Measurements from ENCODE around the gene FAM13B. TPM values are rescaled to one million over a fixed set of nuclear protein-coding genes. Genes with fewer than 3 reads are reported as not detected.

Gene FAM13B
- total and polyA plus RNA-seq, 10 of the 15 experiments (the other 5 are each of a cell fraction or from before 2014, with no cell fraction given): 3.6 to 30.0 (median 20.3) TPM

DNA sequence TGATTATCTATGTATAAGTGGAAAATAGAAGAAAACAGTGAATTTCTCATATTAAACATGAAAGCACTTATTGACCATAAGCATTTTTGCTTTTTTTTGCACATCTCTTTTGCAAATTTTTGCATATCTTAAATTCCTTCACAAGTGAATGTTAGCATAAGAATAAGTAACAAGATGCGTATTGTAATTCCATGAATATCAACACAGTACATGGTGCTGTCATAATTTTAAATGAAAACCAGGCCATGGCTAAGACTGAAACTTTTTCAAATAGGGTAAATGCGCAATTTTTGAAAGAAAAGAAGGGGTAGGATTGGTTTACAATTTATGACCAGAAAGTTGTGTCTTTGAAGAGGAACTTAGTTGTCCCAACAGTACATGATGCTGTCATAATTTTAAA is 17.0 kb downstream of the FAM13B start:
- POLR2A ChIA-PET: interaction anchor here (0.7 kb wide), 1 partner anchor 14 kb away, joined by 4 read pairs; no protein-coding TSS in a partner anchor
- RAD21 ChIA-PET (ENCODE audit: unreplicated experiment): interaction anchor here (1.7 kb wide), 1 partner anchor 237 kb away, joined by 3 read pairs; no protein-coding TSS in a partner anchor
- no peak overlapping the region for H3K9ac ChIP-seq (ENCODE audit: control insufficient read depth, insufficient read depth, low read length)
- H3K4me3 ChIP-seq: no peak overlapping the region
- no peak overlapping the region for H3K4me2 ChIP-seq (ENCODE audit: control insufficient read depth, insufficient read depth)
- H3K27ac ChIP-seq (ENCODE audit: control insufficient read depth, insufficient read depth): no peak overlapping the region
- CTCF ChIA-PET: interaction anchor here (1.1 kb wide), 1 partner anchor 237 kb away, joined by 3 read pairs; no protein-coding TSS in a partner anchor
- peaks cover 19% of the 10 kb centered on the region for H3K79me2 ChIP-seq (ENCODE audit: control insufficient read depth, insufficient read depth, low read length)
- no peaks in the 10 kb centered on the region for H3K4me1 ChIP-seq (ENCODE audit: control insufficient read depth, insufficient read depth, low read length)
- peaks cover 7 to 21% of the 10 kb centered on the region in 2 experiments; a peak in 3 of 4 replicates for H3K36me3 ChIP-seq (ENCODE audit: control insufficient read depth in 2 of 2, insufficient read depth in 2 of 2, low read length in 1 of 2)
- no peak for ATAC-seq
- no peak for FAIRE-seq
- DNase-seq (ENCODE audit: low read depth, low spot score): no peak
- H3K27me3 ChIP-seq (replicated peaks in 1 of 2; ENCODE audit: control insufficient read depth in 2 of 2, insufficient read depth in 2 of 2, low read length in 1 of 2): no peaks in the 10 kb centered on the region
- WGBS (ENCODE audit: insufficient coverage, insufficient replicate concordance, low lambda C conversion rate, missing lambda C conversion rate): 95% methylated on average over 2 of the region's 2 CpGs
- H3K9me3 ChIP-seq (replicated peaks; ENCODE audit: control insufficient read depth, insufficient read depth, low read length): no peaks in the 10 kb centered on the region
- no peak overlapping the region for H2AFZ ChIP-seq (ENCODE audit: control insufficient read depth, low read depth, low read length)
- no peak for TF ChIP-seq HDGF (IDR thresholded peaks at IDR 0.05)
- no peak for TF ChIP-seq LARP7 (IDR thresholded peaks at IDR 0.05)
- TF ChIP-seq ZBTB11 (CRISPR knock-in tag; IDR thresholded peaks at IDR 0.05): no peak
- TF ChIP-seq MXI1 (IDR thresholded peaks at IDR 0.05; ENCODE audit: low read depth, low read length): no peak
- TF ChIP-seq, protein P1, sequence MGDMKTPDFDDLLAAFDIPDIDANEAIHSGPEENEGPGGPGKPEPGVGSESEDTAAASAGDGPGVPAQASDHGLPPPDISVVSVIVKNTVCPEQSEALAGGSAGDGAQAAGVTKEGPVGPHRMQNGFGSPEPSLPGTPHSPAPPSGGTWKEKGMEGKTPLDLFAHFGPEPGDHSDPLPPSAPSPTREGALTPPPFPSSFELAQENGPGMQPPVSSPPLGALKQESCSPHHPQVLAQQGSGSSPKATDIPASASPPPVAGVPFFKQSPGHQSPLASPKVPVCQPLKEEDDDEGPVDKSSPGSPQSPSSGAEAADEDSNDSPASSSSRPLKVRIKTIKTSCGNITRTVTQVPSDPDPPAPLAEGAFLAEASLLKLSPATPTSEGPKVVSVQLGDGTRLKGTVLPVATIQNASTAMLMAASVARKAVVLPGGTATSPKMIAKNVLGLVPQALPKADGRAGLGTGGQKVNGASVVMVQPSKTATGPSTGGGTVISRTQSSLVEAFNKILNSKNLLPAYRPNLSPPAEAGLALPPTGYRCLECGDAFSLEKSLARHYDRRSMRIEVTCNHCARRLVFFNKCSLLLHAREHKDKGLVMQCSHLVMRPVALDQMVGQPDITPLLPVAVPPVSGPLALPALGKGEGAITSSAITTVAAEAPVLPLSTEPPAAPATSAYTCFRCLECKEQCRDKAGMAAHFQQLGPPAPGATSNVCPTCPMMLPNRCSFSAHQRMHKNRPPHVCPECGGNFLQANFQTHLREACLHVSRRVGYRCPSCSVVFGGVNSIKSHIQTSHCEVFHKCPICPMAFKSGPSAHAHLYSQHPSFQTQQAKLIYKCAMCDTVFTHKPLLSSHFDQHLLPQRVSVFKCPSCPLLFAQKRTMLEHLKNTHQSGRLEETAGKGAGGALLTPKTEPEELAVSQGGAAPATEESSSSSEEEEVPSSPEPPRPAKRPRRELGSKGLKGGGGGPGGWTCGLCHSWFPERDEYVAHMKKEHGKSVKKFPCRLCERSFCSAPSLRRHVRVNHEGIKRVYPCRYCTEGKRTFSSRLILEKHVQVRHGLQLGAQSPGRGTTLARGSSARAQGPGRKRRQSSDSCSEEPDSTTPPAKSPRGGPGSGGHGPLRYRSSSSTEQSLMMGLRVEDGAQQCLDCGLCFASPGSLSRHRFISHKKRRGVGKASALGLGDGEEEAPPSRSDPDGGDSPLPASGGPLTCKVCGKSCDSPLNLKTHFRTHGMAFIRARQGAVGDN (IDR thresholded peaks at IDR 0.05): no peak
- H4K20me1 ChIP-seq (ENCODE audit: control insufficient read depth, insufficient read depth): no peaks in the 10 kb centered on the region
- SMC1A ChIA-PET (ENCODE audit: uncharacterized antibody, unreplicated experiment): interaction anchor here (1.4 to 1.9 kb wide), 2 partner anchors 11 to 12 kb away, joined by 3 to 4 read pairs; no protein-coding TSS in a partner anchor
- in situ Hi-C loops (cut with MboI) (no loop called here), intact Hi-C loops (cut with micrococcal nuclease; ENCODE audit: unreplicated experiment) (no loop called here)
- no TSS peak for BruUV-seq (replicated peaks)

All from GM12878 (cell line).